Ovary (tissue), 9 donors: ENCODE results near the gene NELFCD. TPM values are rescaled to one million over a fixed set of nuclear protein-coding genes. Genes with fewer than 3 reads are reported as not detected.

Source experiments
- DNase-seq, 5 donors: peaks; one replicate each; pipeline ENCODE4 v3.0.0-alpha.2; 2019 to 2020
- H3K27ac ChIP-seq, 2 donors: fragments of 200-600 bp; one replicate each; pipeline versions ENCODE4 v1.5.1 to v1.8.0; 2019 to 2022
- H3K27me3 ChIP-seq: fragments of 200-600 bp; one replicate; pipeline ENCODE4 v1.8.0; 2022
- H3K36me3 ChIP-seq: fragments of 200-600 bp; sonication (generic); one replicate; pipeline ENCODE4 v1.5.1; 2019
- H3K4me1 ChIP-seq: one replicate; pipeline ENCODE4 v1.8.1; 2013; ENCODE audit warnings: mild to moderate bottlenecking, moderate library complexity; ENCODE audit not compliant: insufficient read depth
- H3K4me3 ChIP-seq: fragments of 200-600 bp; sonication (generic); one replicate; pipeline ENCODE4 v1.5.1; 2017
- H3K9me3 ChIP-seq, 2 donors: fragments of 200-600 bp in 1 of 2; sonication (generic) in 1 of 2; one replicate each; pipeline versions ENCODE4 v1.5.1 to v1.8.1; 2013 to 2019; ENCODE audit warnings: mild to moderate bottlenecking in 1 of 2, moderate library complexity in 1 of 2
- CTCF ChIP-seq, 3 donors: fragments of 450-650 bp in 2 of 3; fragments of 200-600 bp in 1 of 3; IDR thresholded peaks; one replicate each; pipeline versions ENCODE4 v1.5.1 to v1.8.0; 2016 to 2022; ENCODE audit warnings: antibody characterized with exemption in 3 of 3, mild to moderate bottlenecking in 1 of 3
- EP300 ChIP-seq: sonication (generic); formaldehyde crosslinking; IDR thresholded peaks from one replicate; pipeline ENCODE4 v1.6.1; 2017; ENCODE audit warnings: antibody characterized with exemption
- POLR2A ChIP-seq: fragments of 450-650 bp; IDR thresholded peaks from one replicate; pipeline ENCODE4 v1.6.1; 2017; ENCODE audit warnings: antibody characterized with exemption, mild to moderate bottlenecking, moderate library complexity
- WGBS, 3 donors: extraction: QIAGEN DNeasy Blood & Tissue Kit in 1 of 3; methylation state at CpG; one replicate each; pipeline versions ENCODE4 v1.1.5 to v1.1.7; 2013 to 2017; 5-methylcytosine and 5-hydroxymethylcytosine counted together
- intact Hi-C, 4 donors: fragments of 100-400 bp; cut with DNase I; formaldehyde crosslinking; loops; one replicate each; pipeline versions ENCODE4 v1.11.0 to v1.15.1; 2022 to 2023
- polyA plus RNA-seq, 2 donors: library from polyadenylated mRNA; stranded (reverse); fragments of 200-250 nt in 1 of 2; fragments of 350-450 nt in 1 of 2; fragmentation: Illumina TruSeq in 1 of 2; extraction: RNeasy Lipid Tissue Mini Kit (QIAGEN cat#74804) in 1 of 2; gene quantifications; one replicate each; pipeline ENCODE4 v1.2.3, GENCODE V29; 2013 to 2014
- total RNA-seq, 7 donors: library from RNA; depleted of rRNA in 2 of 7; stranded (reverse); fragments of >200 nt in 2 of 7; fragmentation: NEBNext Ultra II Directional in 3 of 7; extraction: Animal tissue kit (Norgen Biotek cat#: 25700) in 3 of 7; gene quantifications; one replicate each; pipeline versions ENCODE4 v1.1.0 to v1.2.4, GENCODE V29; 2016 to 2023
- donor health status: DM: no; HTN: no; CAD: no; lungs with moderate emphysema.
- donor health status: DM: no; HTN: no; CAD: no.
- donor health status: Bipolar disorder and iron deficiency.
- donor health status: DM: yes; HTN: yes; CAD: no.
- donor health status: DM: no; HTN: no; CAD: no.
- donor health status: DM: yes; HTN: yes; CAD: no.

NELFCD gene
- total and polyA plus RNA-seq, 9 donors: 36.7 to 74.9 (median 59.4) TPM

DNA sequence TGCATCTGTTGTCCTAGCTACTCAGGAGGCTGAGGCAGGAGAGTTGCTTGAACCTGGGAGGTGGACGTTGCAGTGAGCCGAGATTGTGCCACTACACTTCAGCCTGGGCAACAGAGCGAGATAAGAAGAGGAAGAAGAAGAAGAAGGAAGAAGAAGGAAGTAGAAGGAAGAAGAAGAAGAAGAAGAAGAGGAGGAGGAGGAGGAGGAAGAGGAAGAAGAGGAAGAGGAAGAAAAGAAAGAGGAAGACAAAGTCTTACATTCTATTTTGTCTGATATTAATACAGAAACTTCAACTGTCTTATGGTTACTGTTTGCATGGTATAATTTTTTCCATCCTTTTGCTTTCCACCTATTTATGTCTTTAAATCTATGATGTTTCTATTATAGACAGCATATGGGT lies 7.2 kb upstream of the NELFCD start:
- TF ChIP-seq CTCF (IDR thresholded peaks at IDR 0.05) (no peak), POLR2A (no peak), EP300 (no peak)
- Histone ChIP-seq H3K4me1 (no peaks in the 10 kb centered on the region), H3K27ac (no peak overlapping the region), H3K4me3 (no peak overlapping the region), H3K36me3 (no peaks in the 10 kb centered on the region), H3K27me3 (no peaks in the 10 kb centered on the region), H3K9me3 (no peaks in the 10 kb centered on the region)
- no peak for DNase-seq
- intact Hi-C loops: no loop called here
- WGBS, 3 donors: 89 to 91% (median 90%) methylated on average over 3 of the region's 3 CpGs

DNA sequence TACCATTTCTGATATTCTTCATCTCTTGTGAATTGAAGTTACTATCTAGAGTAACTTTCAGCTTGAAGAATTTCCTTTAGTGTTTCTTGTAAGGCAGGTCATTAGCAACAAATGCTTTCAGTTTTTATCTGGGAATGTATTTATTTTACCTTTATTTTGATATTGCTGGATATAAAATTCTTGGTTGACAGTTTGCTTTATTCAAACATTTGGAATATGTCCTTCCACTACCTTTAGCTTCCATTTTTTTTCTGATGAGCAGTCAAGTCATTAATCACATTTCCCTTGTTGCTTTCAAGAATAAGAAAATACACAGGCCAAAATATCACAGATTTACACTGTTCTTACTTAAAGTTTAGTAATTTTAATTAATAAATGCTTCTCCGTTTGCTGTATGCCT lies 5.7 kb upstream of the NELFCD start:
- no peak for DNase-seq
- H3K27me3 ChIP-seq: no peaks in the 10 kb centered on the region
- H3K4me1 ChIP-seq: no peaks in the 10 kb centered on the region
- no peak overlapping the region for H3K27ac ChIP-seq
- intact Hi-C loops: loop anchor here in 1 of 4 donors (5.0 kb wide), 1 partner anchor 67 kb away; the partner anchor contains the start of gene PRELID3B
- H3K36me3 ChIP-seq: no peaks in the 10 kb centered on the region
- TF ChIP-seq POLR2A: no peak
- TF ChIP-seq EP300: no peak
- no peak for TF ChIP-seq CTCF (IDR thresholded peaks at IDR 0.05)
- H3K9me3 ChIP-seq: no peaks in the 10 kb centered on the region
- H3K4me3 ChIP-seq: no peak overlapping the region
- WGBS, 3 donors: 86 to 96% (median 96%) methylated on average over 1 of the region's 1 CpG

DNA sequence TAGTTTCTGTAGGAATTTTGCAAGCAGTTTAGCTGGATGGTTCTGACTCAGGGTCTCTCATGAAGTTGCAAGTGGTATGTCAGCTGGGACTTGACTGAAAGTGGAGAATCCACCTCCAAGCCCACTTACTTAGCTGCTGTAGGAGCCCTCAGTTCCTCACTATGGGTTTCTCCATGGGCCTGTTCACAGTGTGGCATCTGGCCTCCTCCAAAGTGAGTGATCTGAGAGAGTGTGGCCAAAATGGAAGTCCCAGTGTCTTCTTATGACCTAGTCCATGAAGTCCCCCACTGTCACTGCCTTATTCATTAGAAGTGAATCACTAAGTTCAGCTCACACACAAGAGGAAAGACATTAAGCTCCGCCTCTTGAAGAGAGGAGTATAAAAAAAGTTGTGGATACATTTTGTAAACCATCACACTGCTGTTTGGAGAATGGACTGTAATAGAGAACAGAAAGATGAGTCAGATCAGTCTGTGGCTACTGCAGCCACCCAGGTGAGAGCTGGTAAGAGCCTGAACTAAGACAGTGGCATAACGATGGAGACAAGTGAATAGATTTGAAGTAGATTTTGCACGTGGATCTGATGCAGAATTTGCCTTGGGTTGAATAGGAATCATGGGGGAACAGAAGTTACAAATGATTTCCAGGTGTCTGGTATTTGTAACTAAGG lies 4.9 kb upstream of the NELFCD start:
- no peak for DNase-seq
- Histone ChIP-seq H3K27ac (no peak overlapping the region), H3K4me3 (no peak overlapping the region), H3K4me1 (peaks cover 3% of the 10 kb centered on the region), H3K36me3 (no peaks in the 10 kb centered on the region), H3K9me3 (no peaks in the 10 kb centered on the region), H3K27me3 (no peaks in the 10 kb centered on the region)
- intact Hi-C loops: loop anchor here in 1 of 4 donors (5.0 kb wide), 1 partner anchor 66 kb away; the partner anchor contains the start of gene PRELID3B
- 80 to 86% (median 86%) methylated on average over 3 of the region's 3 CpGs for WGBS, 3 donors
- no peak for TF ChIP-seq POLR2A
- no peak for TF ChIP-seq CTCF (IDR thresholded peaks at IDR 0.05)
- no peak for TF ChIP-seq EP300

DNA sequence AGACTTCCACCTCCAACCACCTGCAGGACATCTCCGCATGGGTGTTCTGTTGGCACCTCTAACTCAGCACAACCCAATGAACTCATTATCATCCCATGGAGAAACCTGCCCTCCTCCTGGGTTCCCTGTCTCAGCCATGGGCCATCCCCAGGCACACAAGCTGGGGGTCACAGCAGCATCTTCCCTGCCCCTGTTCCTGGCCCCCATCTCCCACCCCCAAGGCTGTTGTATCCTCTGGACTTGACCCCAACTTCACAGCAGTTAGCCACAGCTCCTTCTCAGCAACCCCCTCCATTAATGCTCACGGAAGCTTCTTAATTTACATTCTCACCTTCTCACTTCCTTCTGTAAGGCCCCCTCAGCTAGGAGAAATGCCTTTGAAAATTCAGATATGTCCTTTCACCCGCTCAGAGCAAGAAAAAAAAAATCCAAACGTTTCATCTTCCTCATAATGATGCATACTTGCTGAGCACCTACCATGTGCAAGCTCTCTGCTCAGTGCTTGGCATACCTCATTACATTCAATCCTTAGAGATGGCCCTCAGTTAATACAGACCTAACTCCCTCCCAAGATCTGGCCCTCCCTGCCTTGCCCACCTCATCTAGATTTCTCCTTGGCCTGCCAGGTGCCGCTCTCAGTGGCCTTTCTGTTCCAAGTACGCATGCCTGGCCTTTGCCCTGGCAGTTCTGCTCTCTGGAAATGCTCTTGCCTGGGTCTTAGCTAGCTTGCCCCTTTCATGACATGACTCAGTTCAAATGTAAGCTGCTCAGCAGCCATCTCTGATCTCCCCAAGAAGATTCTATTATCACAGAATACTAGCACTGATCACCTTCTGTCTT lies 2.5 kb upstream of the NELFCD start:
- no peak for DNase-seq
- Histone ChIP-seq H3K27me3 (no peaks in the 10 kb centered on the region), H3K27ac (no peak overlapping the region), H3K36me3 (no peaks in the 10 kb centered on the region), H3K4me1 (peaks cover 11% of the 10 kb centered on the region), H3K9me3 (no peaks in the 10 kb centered on the region), H3K4me3 (no peak overlapping the region)
- WGBS, 3 donors: 56 to 61% (median 60%) methylated on average over 6 of the region's 6 CpGs
- TF ChIP-seq CTCF (IDR thresholded peaks at IDR 0.05): no peak
- TF ChIP-seq EP300: no peak
- no peak for TF ChIP-seq POLR2A
- intact Hi-C loops: loop anchor here in 1 of 4 donors (5.0 kb wide), 1 partner anchor 64 kb away; the partner anchor contains the start of gene PRELID3B
